GM04504 (cell line): Measurements from ENCODE around the gene LGALS1.
"Not testable (repeated sequence)": the region's sequence is repeated elsewhere in the genome, so short reads cannot be mapped to it uniquely, and the experiment has no call there.

Experiments
- DNase-seq: peaks from one replicate; pipeline ENCODE4 v3.0.0-alpha.2; 2012; ENCODE audit warnings: low read depth

LGALS1 gene

GRCh38 chr22:37639070-37639760, 36.2 kb upstream of the LGALS1 start, which contains the start of gene SH3BP1:
Gene SH3BP1, plus strand, starts transcription at chr22:37639669. Its CDS starts 119 bp downstream, at chr22:37639788.
- DNase-seq = no peak

- no peak for DNase-seq
These were observed 35.5 kb upstream of the LGALS1 start for GRCh38 chr22:37639771-37640590.

GRCh38 chr22:37640591-37641560, 34.6 kb upstream of the LGALS1 start:
- no peak for DNase-seq

DNA sequence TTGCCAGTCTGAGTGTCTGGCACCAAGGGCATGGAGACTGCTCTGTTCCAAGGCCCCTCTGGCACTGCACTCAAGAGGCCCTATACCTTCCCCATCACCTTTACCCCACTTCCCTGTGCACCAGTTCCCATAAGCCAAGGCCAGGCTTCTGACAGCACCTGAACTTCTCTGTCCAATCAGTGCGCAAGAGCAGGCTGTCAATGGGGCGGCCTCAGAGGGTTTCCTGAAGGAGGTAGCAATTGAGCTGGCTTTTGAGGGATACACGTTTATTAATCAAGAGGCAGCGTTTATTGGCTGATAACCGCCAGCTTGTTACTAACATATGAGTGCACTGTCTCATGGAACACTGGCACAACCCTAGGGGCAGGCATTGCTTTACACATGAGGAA, 33.9 kb upstream of the LGALS1 start:
- DNase-seq = no peak

DNA sequence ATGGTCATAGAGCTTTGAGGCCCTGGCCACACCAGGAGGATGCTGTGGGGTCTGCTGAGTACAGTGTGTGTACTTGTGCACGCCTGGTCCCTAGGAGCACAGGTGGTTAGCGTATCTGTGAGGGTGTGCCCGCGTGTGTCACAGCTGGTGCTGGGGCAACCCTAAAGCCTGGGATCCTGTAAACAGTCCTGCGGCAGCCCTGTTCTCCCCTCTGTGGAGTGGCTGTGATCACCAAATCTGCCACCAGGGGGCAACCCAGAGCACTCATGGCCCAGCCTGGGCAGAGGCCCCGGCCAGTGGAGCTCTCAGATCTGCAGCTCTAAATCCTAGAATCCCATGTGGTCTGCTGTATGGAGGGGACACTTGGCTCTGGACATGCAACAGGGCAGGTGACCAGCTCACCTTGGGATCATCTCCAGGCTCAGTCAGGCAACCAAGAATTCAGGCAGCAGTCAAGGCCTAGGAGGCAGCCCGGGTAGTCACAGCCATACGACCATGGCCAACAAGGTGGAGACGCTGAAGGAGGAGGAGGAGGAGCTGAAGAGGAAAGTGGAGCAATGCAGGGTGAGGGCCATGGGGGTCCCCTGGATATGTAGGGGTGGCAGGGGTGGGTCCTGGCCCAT, 32.1 kb upstream of the LGALS1 start:
- DNase-seq = no peak

- no peak for DNase-seq
These were observed 28.1 kb upstream of the LGALS1 start for GRCh38 chr22:37647317-37647716.

- no peak for DNase-seq
These were observed 27.5 kb upstream of the LGALS1 start for GRCh38 chr22:37647928-37648327.

GRCh38 chr22:37650463-37651136, 24.8 kb upstream of the LGALS1 start:
- no peak for DNase-seq

DNA sequence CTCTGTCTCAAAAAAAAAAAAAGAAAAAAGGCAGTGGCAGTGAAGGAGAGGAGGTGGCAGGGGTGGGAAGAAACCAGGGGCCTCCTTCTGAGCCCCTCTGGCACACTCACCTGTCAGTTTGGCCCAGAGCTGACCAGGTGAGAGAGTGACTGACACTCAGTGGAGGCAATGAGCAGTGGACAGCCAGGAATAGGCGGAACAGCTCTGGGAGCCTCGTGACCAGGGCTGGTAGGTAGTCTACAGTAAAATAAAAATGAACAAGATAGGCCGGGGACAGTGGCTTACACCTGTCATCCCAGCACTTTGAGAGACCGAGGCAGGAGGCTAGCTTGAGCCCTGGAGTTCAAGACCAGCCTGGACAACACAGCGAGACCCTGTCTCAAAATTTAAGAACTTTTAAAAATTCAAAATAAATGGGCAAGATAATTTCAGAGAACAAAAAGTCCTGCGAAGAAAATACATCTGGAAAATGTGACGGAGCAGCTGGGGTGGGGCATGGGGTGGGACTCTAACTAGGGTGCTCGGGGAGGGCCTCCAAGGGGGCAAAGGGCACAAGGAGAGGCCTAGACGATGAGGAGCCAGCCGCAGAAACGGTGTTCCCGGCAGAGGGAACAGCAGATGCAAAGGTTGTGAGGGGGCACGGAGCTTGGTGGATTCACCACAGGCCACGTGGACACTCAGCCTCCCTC, 20.7 kb upstream of the LGALS1 start:
- no peak for DNase-seq

DNA sequence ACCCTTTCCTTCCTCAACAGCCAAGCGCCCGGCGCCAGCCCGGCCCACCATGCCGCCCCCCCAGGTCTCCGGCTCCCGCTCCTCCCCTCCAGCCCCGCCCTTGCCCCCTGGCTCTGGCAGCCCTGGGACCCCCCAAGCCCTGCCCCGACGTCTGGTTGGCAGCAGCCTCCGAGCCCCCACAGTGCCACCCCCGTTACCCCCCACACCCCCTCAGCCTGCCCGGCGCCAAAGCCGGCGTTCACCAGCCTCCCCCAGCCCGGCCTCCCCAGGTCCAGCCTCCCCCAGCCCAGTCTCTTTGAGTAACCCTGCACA, 20.2 kb upstream of the LGALS1 start:
- DNase-seq = no peak

GRCh38 chr22:37656583-37656982, 18.9 kb upstream of the LGALS1 start:
- not testable (repeated sequence) for DNase-seq

- no peak for DNase-seq
These were observed 17.8 kb upstream of the LGALS1 start for GRCh38 chr22:37657590-37658132.

GRCh38 chr22:37658133-37659065, 17.0 kb upstream of the LGALS1 start, which contains the start of gene PDXP:
Gene PDXP, plus strand, starts transcription at chr22:37658723. Its CDS starts 60 bp downstream, at chr22:37658783.
- DNase-seq = peak; percentile 100

DNA sequence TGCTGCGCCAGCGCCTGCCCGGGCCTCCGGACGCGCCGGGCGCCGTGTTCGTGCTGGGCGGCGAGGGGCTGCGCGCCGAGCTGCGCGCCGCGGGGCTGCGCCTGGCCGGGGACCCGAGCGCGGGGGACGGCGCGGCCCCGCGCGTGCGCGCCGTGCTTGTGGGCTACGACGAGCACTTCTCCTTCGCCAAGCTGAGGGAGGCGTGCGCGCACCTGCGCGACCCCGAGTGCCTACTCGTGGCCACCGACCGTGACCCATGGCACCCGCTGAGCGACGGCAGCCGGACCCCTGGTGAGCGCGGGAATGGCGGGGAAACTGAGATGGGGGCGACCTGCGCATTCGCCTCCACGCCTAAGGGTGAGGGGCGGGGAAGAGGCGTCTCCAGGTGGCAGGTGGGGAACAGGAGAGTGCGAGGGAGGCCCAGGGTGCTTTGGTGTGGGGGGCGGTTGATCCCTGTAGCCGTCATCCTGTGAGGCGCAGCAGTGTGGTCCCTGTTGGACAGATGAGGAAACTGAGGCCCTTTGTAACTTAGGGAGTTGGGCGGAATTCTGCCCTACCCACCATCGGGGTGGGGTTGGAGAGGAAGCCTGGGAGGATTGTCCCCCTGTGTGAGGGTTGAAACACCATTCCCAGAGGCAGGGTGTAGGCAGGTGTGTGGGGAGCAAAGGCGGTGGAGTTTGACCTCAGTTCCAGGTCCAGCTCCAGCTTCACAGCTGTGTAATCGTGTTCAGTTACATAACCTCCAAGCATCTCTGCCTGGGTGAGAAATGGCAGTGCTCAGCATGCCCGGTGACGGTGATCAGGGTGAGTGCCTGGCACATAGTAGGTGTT, 16.2 kb upstream of the LGALS1 start:
- DNase-seq = no peak

DNA sequence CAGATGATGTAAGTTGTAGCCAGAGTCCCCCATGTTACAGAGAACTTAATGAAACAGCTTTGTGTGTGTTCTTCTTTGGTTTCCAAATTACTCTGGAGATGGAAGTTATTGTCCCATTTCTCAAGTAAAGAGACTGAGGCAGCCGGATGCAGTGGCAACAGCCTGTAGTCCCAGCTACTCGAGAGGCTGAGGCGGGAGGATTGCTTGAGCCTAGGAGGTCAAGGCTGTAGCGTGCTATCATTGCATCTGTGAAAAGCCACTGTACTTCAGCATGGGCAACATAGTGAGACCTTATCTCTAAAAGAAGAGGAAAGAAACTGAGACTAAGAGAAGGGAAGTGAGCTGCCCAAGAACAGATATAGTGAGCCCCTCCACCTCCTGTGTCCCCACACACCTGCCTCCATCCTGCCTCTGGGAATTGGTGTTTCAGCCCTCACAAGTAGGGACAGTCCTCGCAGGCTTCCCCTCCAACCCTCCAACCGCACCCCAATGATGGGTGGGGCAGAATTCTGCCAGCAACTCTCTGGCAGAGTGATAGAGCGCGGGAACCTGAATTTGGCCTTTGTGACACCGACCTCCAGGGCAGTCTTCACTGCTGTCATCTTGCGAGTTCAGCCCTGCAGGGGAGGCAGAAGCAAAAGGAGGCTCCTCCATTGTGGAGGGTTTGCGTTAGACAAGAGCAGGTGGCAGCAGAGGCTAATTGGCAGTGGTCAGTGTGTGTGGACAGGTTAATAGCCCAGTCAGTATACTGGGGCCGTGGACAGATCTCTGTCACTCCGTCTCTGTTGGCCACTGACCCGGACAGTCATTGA, 15.3 kb upstream of the LGALS1 start:
- DNase-seq = no peak

GRCh38 chr22:37660709-37661045, 14.8 kb upstream of the LGALS1 start:
- DNase-seq = no peak

DNA sequence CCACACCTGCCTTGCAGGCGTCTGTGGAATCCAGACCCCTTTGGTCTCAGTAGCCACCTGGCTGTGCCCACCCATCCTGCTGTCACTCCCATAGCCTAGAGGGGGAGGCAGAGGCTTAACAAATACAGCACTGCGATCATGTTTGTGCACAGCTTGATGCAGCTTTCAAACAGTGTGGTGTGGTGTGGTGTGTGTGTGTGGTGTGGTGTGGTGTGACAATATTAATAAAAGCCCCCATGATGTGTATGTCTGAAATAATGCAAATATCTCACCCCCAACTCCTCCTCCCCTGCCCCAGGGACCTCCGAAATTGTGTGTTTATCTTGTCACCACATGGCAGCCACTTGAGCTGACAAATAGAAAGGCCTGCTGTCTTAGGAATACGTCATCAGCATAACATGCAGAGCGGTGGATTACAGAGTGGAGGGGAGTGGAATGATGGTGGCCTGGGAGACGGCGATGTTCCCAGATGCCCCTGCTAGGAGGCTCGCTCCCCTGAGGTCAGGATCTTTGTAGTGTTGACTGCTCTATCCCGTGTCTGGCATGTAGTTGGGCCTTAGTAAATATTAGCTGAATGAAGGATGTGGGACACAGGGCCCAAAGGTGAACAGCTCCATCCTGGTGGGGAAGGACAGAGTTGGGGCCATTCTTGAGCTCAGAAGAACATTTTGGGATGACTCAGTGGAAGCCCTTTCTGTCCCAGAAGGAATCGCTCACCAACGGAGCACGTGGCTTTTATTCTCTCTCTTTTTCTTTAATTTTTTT, 14.1 kb upstream of the LGALS1 start:
- peak; percentile 64 for DNase-seq
